SK-N-SH (cell line): ENCODE results near the gene LUC7L3. TPM values are rescaled to one million over a fixed set of nuclear protein-coding genes. Genes with fewer than 3 reads are reported as not detected.

Source experiments
- CTCF ChIA-PET: fragments of 300-600, 350-600 bp; formaldehyde crosslinking; extraction: SDS; loops from one replicate; lab custom pipeline; 2021; lab: Yijun Ruan, JAX
- POLR2A ChIA-PET: fragments of 350-600 bp; sonication (Branson Sonifier 250); formaldehyde crosslinking; extraction: SDS; loops from one replicate; lab custom pipeline; 2020; ENCODE audit warnings: antibody characterized with exemption, inconsistent platforms; lab: Yijun Ruan, JAX
- DNase-seq: peaks from one replicate; pipeline ENCODE4 v3.0.0; 2012
- H2AFZ ChIP-seq: fragments of 200-600 bp; sonication (generic); 2 replicates; pipeline ENCODE4 v1.8.1; 2016; ENCODE audit warnings: antibody characterized with exemption, mild to moderate bottlenecking, low read depth
- H3F3A ChIP-seq: fragments of 200-600 bp; sonication (generic); replicated peaks from 2 replicates; pipeline ENCODE3; 2016; ENCODE audit warnings: antibody characterized with exemption, mild to moderate bottlenecking; ENCODE audit not compliant: insufficient read depth
- H3K27ac ChIP-seq, 2 experiments: fragments of 200-500 bp in 1 of 2; fragments of 200-600 bp in 1 of 2; sonication (Bioruptor generic) in 1 of 2; sonication (generic), shearing (Covaris generic) in 1 of 2; 2 replicates each; pipeline versions ENCODE4 v1.5.1 to v1.6.1; 2014 to 2016; ENCODE audit warnings: low read depth in 2 of 2, inconsistent platforms in 1 of 2, low read length in 1 of 2, mild to moderate bottlenecking in 1 of 2, mixed read lengths in 1 of 2
- H3K27me3 ChIP-seq: fragments of 200-600 bp; sonication (generic), shearing (Covaris generic); 2 replicates; pipeline ENCODE4 v1.6.1; 2016; ENCODE audit warnings: mixed run types; ENCODE audit not compliant: insufficient read depth
- H3K36me3 ChIP-seq, 2 experiments: fragments of 200-500 bp in 1 of 2; fragments of 200-600 bp in 1 of 2; sonication (Bioruptor generic) in 1 of 2; sonication (generic) in 1 of 2; replicated peaks in 1 of 2; 2 replicates each; pipeline versions ENCODE3 to v1.5.1; 2014 to 2016; ENCODE audit warnings: low read length in 1 of 2, mild to moderate bottlenecking in 1 of 2; ENCODE audit not compliant: insufficient read depth in 2 of 2, control insufficient read depth in 1 of 2
- H3K4me1 ChIP-seq, 2 experiments: fragments of 200-500 bp in 1 of 2; fragments of 200-600 bp in 1 of 2; sonication (Bioruptor generic) in 1 of 2; sonication (generic), shearing (Covaris generic) in 1 of 2; 2 replicates each; pipeline versions ENCODE4 v1.5.1 to v1.6.1; 2014 to 2016; ENCODE audit warnings: low read depth in 1 of 2, low read length in 1 of 2, mixed run types in 1 of 2; ENCODE audit not compliant: insufficient read depth in 2 of 2, control insufficient read depth in 1 of 2
- H3K4me2 ChIP-seq: fragments of 200-600 bp; sonication (generic), shearing (Covaris generic); 2 replicates; pipeline ENCODE4 v1.6.1; 2017; ENCODE audit warnings: mixed run types
- H3K4me3 ChIP-seq, 2 experiments: fragments of 200-500 bp in 1 of 2; fragments of 200-600 bp in 1 of 2; sonication (Bioruptor generic) in 1 of 2; sonication (generic), shearing (Covaris generic) in 1 of 2; 2 replicates each; pipeline versions ENCODE4 v1.5.1 to v1.8.1; 2014 to 2016; ENCODE audit warnings: low read depth in 2 of 2, inconsistent platforms in 1 of 2, low read length in 1 of 2, mild to moderate bottlenecking in 1 of 2, mixed read lengths in 1 of 2, moderate library complexity in 1 of 2
- H3K79me2 ChIP-seq: fragments of 200-600 bp; sonication (generic); 2 replicates; pipeline ENCODE4 v1.8.1; 2017; ENCODE audit warnings: mild to moderate bottlenecking; ENCODE audit not compliant: insufficient read depth
- H3K9ac ChIP-seq: fragments of 200-600 bp; sonication (generic); 2 replicates; pipeline ENCODE4 v1.6.1; 2017; ENCODE audit warnings: mixed run types
- H3K9me2 ChIP-seq: fragments of 200-600 bp; sonication (generic); 2 replicates; pipeline ENCODE4 v1.6.1; 2017; ENCODE audit warnings: mixed run types
- H3K9me3 ChIP-seq: fragments of 200-600 bp; sonication (generic); 2 replicates; pipeline ENCODE4 v1.6.1; 2017; ENCODE audit warnings: mixed run types, mild to moderate bottlenecking, moderate library complexity
- H4K20me1 ChIP-seq: fragments of 200-600 bp; sonication (generic); 2 replicates; pipeline ENCODE4 v1.6.1; 2017; ENCODE audit warnings: mild to moderate bottlenecking, mixed run types; ENCODE audit not compliant: insufficient read depth
- CHD2 ChIP-seq: fragments of 150-350 bp; IDR thresholded peaks from 2 replicates; pipeline ENCODE4 v1.6.1; 2018; ENCODE audit warnings: low read length; ENCODE audit not compliant: partially characterized antibody
- ELF1 ChIP-seq: IDR thresholded peaks from 2 replicates; pipeline ENCODE4 v1.4.0; 2012
- FOSL2 ChIP-seq: IDR thresholded peaks from 2 replicates; pipeline ENCODE4 v1.4.0; 2012; ENCODE audit warnings: low read depth, mild to moderate bottlenecking, moderate library complexity, borderline replicate concordance
- FOXJ3 ChIP-seq: sonication (generic); formaldehyde crosslinking; IDR thresholded peaks from 2 replicates; pipeline ENCODE4 v1.5.1; 2020; ENCODE audit warnings: mild to moderate bottlenecking, missing genetic modification reagents
- FOXM1 ChIP-seq: IDR thresholded peaks from 2 replicates; pipeline ENCODE4 v1.4.0; 2012; ENCODE audit warnings: low read depth, mild to moderate bottlenecking
- GABPA ChIP-seq: IDR thresholded peaks from 2 replicates; pipeline ENCODE4 v1.4.0; 2012; ENCODE audit warnings: low read depth, mild to moderate bottlenecking
- IRF3 ChIP-seq: fragments of 150-350 bp; IDR thresholded peaks from 2 replicates; pipeline ENCODE4 v1.6.1; 2016; ENCODE audit warnings: mild to moderate bottlenecking, low read depth, low read length
- JUND ChIP-seq: IDR thresholded peaks from 2 replicates; pipeline ENCODE4 v1.4.0; 2012
- MEF2A ChIP-seq: IDR thresholded peaks from 2 replicates; pipeline ENCODE4 v1.4.0; 2012; ENCODE audit warnings: low read depth, borderline replicate concordance
- NRF1 ChIP-seq: IDR thresholded peaks from 2 replicates; pipeline ENCODE4 v1.6.1; 2012; ENCODE audit warnings: low read depth, mild to moderate bottlenecking, low read length
- POLR2AphosphoS5 ChIP-seq: IDR thresholded peaks from 2 replicates; pipeline ENCODE4 v1.6.1; 2012; ENCODE audit warnings: low read depth, low read length
- RAD21 ChIP-seq: IDR thresholded peaks from 2 replicates; pipeline ENCODE4 v1.6.1; 2012; ENCODE audit warnings: mild to moderate bottlenecking, low read length
- RCOR1 ChIP-seq: fragments of 150-350 bp; IDR thresholded peaks from 2 replicates; pipeline ENCODE4 v1.6.1; 2017; ENCODE audit warnings: antibody characterized with exemption, low read length
- REST ChIP-seq: IDR thresholded peaks from 2 replicates; pipeline ENCODE4 v1.6.1; 2012; ENCODE audit warnings: mild to moderate bottlenecking, low read depth, low read length, moderate library complexity
- RFX5 ChIP-seq: IDR thresholded peaks from 2 replicates; pipeline ENCODE4 v1.6.1; 2012; ENCODE audit warnings: mild to moderate bottlenecking, improper control_type of control experiment, low read length
- SIN3A ChIP-seq: IDR thresholded peaks from 2 replicates; pipeline ENCODE4 v1.6.1; 2012; ENCODE audit warnings: low read depth, mild to moderate bottlenecking, low read length, moderate library complexity, borderline replicate concordance
- SMC3 ChIP-seq: IDR thresholded peaks from 2 replicates; pipeline ENCODE4 v1.6.1; 2012; ENCODE audit warnings: low read depth, low read length, improper control_type of control experiment
- TAF1 ChIP-seq: IDR thresholded peaks from 2 replicates; pipeline ENCODE4 v1.6.1; 2012; ENCODE audit warnings: low read depth, mild to moderate bottlenecking, low read length, moderate library complexity, borderline replicate concordance
- TEAD4 ChIP-seq: IDR thresholded peaks from 2 replicates; pipeline ENCODE4 v1.4.0; 2012; ENCODE audit warnings: mild to moderate bottlenecking, borderline replicate concordance; ENCODE audit not compliant: insufficient read depth
- ZBTB33 ChIP-seq: IDR thresholded peaks from 2 replicates; pipeline ENCODE4 v1.4.0; 2012; ENCODE audit warnings: low read depth, borderline replicate concordance
- WGBS: methylation state at CpG from one replicate; pipeline ENCODE4 v1.1.6; 2017; ENCODE audit warnings: low lambda C conversion rate; 5-methylcytosine and 5-hydroxymethylcytosine counted together
- polyA plus RNA-seq, 3 experiments: library from polyadenylated mRNA; depleted of rRNA; stranded (reverse); fragments of >200 nt; gene quantifications; 2 replicates each; pipeline ENCODE4 v1.2.3, GENCODE V29; 2012
- TF ChIP-seq, protein P1 (sequence below): fragments of 150-350 bp; IDR thresholded peaks from 2 replicates; pipeline ENCODE4 v1.6.1; 2017; ENCODE audit warnings: antibody characterized with exemption, low read length, low read depth, borderline replicate concordance
- TF ChIP-seq, protein P2 (sequence below): fragments of 200-600 bp; sonication (generic); IDR thresholded peaks from 2 replicates; pipeline ENCODE4 v1.6.1; 2017; ENCODE audit warnings: antibody characterized with exemption, mild to moderate bottlenecking, moderate library complexity

Gene LUC7L3
- 154 and 164 TPM in 2 replicates for polyA plus RNA-seq (2012; rRNA removed)
- polyA plus RNA-seq (2012; cell fraction: cytosol; rRNA removed): 52.9 and 60.7 TPM in 2 replicates
- 1,155 and 1,243 TPM in 2 replicates for polyA plus RNA-seq (2012; cell fraction: nucleus; rRNA removed)

- Histone ChIP-seq H3K79me2 (peaks cover 49% of the 10 kb centered on the region), H3K27ac (peak within 1 kb of the TSS; percentile 92 to 98), H3F3A (peaks cover 8% of the 10 kb centered on the region), H3K9ac (peak within 1 kb of the TSS; percentile 95), H3K4me2 (peak within 1 kb of the TSS; percentile 72), H3K4me3 (peak within 1 kb of the TSS; percentile 68 to 86), H2AFZ (peak within 1 kb of the TSS; percentile 88), H3K9me3 (no peaks in the 10 kb centered on the region), H3K27me3 (no peaks in the 10 kb centered on the region), H3K9me2 (no peaks in the 10 kb centered on the region), H3K36me3 (peaks cover 0 to 2% of the 10 kb centered on the region in 2 experiments), H4K20me1 (peaks cover 46% of the 10 kb centered on the region), H3K4me1 (peaks cover 4 to 6% of the 10 kb centered on the region in 2 experiments; a peak in 2 of 4 replicates)
- ChIA-PET CTCF (interaction anchor here (0.9 to 2.5 kb wide), 8 partner anchors 10 to 168 kb away, joined by 3 to 9 read pairs (median 3); no protein-coding TSS in a partner anchor), POLR2A (interaction anchor here (0.6 to 2.4 kb wide), 6 partner anchors 11 to 188 kb away, joined by 3 to 27 read pairs (median 4); partner anchors contain the start of genes ANKRD40 and TOB1)
- peak; percentile 100 for DNase-seq
- WGBS: 15% methylated on average over 12 of the region's 76 CpGs
- TF ChIP-seq RFX5 (no peak; the same call in 1 of the 2 replicates), CHD2 (peak; percentile 94), MEF2A (no peak), FOXJ3 (CRISPR knock-in tag) (no peak), SIN3A (peak; percentile 91; the same call in 1 of the 2 replicates), GABPA (peak; percentile 73), FOXM1 (no peak), POLR2AphosphoS5 (peak; percentile 98), FOSL2 (no peak), ZBTB33 (peak; percentile 88), TAF1 (peak; percentile 94), JUND (no peak), IRF3 (no peak), REST (no peak), SMC3 (no peak), NRF1 (no peak), ELF1 (peak; percentile 49; the same call in 1 of the 2 replicates), RCOR1 (no peak), RAD21 (no peak; the same call in 1 of the 2 replicates), TEAD4 (peak; percentile 58)
- TF ChIP-seq, protein P1, sequence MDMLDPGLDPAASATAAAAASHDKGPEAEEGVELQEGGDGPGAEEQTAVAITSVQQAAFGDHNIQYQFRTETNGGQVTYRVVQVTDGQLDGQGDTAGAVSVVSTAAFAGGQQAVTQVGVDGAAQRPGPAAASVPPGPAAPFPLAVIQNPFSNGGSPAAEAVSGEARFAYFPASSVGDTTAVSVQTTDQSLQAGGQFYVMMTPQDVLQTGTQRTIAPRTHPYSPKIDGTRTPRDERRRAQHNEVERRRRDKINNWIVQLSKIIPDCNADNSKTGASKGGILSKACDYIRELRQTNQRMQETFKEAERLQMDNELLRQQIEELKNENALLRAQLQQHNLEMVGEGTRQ: no peak
- TF ChIP-seq, protein P2, sequence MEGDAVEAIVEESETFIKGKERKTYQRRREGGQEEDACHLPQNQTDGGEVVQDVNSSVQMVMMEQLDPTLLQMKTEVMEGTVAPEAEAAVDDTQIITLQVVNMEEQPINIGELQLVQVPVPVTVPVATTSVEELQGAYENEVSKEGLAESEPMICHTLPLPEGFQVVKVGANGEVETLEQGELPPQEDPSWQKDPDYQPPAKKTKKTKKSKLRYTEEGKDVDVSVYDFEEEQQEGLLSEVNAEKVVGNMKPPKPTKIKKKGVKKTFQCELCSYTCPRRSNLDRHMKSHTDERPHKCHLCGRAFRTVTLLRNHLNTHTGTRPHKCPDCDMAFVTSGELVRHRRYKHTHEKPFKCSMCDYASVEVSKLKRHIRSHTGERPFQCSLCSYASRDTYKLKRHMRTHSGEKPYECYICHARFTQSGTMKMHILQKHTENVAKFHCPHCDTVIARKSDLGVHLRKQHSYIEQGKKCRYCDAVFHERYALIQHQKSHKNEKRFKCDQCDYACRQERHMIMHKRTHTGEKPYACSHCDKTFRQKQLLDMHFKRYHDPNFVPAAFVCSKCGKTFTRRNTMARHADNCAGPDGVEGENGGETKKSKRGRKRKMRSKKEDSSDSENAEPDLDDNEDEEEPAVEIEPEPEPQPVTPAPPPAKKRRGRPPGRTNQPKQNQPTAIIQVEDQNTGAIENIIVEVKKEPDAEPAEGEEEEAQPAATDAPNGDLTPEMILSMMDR: no peak
Observed at GRCh38 chr17:50719144-50719923, at the start of gene LUC7L3. Gene LUC7L3, plus strand, starts transcription at chr17:50719603. Its CDS starts 130 bp downstream, at chr17:50719733.
